Thoracic aorta (tissue), 2 donors: Measurements from ENCODE around the gene SDR42E2. TPM values are rescaled to one million over a fixed set of nuclear protein-coding genes. Genes with fewer than 3 reads are reported as not detected.
A peak's percentile ranks its signal among the peaks of the same experiment; 100 is the strongest.

Experiments
- ATAC-seq: fragments of 150-250 bp; one replicate; pipeline ENCODE4 v1.8.0; 2017; ENCODE audit warnings: low read depth; ENCODE audit not compliant: insufficient number of reproducible peaks, low FRiP score
- DNase-seq: peaks from one replicate; pipeline ENCODE4 v3.0.0-alpha.2; 2020; ENCODE audit warnings: low spot score
- H3K27ac ChIP-seq, 2 donors: fragments of 200-600 bp; sonication (generic); 1 replicate in 1 of 2; 2 replicates in 1 of 2; pipeline ENCODE4 v1.5.1; 2016; ENCODE audit warnings: mild to moderate bottlenecking in 2 of 2, moderate library complexity in 2 of 2
- H3K27me3 ChIP-seq: fragments of 200-600 bp; sonication (generic); replicated peaks from 2 replicates; pipeline ENCODE4 v1.6.0; 2016; ENCODE audit warnings: mild to moderate bottlenecking; ENCODE audit not compliant: insufficient read depth
- H3K36me3 ChIP-seq: fragments of 200-600 bp; sonication (generic); one replicate; pipeline ENCODE4 v1.5.1; 2016
- H3K4me1 ChIP-seq, 2 donors: fragments of 200-600 bp; sonication (generic); 1 replicate in 1 of 2; 2 replicates in 1 of 2; pipeline versions ENCODE4 v1.5.1 to v1.6.0; 2016; ENCODE audit warnings: low read depth in 2 of 2, mild to moderate bottlenecking in 1 of 2; ENCODE audit not compliant: control insufficient read depth in 1 of 2
- H3K4me3 ChIP-seq: fragments of 200-600 bp; sonication (generic); 2 replicates; pipeline ENCODE4 v1.5.1; 2016; ENCODE audit warnings: mild to moderate bottlenecking
- H3K9me3 ChIP-seq: fragments of 200-600 bp; sonication (generic); 2 replicates; pipeline ENCODE4 v1.5.1; 2016
- total RNA-seq, 2 donors: library from RNA; depleted of rRNA; stranded (reverse); fragments of >200 nt; gene quantifications; one replicate each; pipeline versions ENCODE4 v1.1.0 to v1.2.3, GENCODE V29; 2016
- TF ChIP-seq, protein P1 (sequence below): fragments of 200-600 bp; sonication (generic); IDR thresholded peaks from one replicate; pipeline ENCODE4 v1.5.1; 2019; ENCODE audit warnings: antibody characterized with exemption

The SDR42E2 gene
- not detected for total RNA-seq

DNA sequence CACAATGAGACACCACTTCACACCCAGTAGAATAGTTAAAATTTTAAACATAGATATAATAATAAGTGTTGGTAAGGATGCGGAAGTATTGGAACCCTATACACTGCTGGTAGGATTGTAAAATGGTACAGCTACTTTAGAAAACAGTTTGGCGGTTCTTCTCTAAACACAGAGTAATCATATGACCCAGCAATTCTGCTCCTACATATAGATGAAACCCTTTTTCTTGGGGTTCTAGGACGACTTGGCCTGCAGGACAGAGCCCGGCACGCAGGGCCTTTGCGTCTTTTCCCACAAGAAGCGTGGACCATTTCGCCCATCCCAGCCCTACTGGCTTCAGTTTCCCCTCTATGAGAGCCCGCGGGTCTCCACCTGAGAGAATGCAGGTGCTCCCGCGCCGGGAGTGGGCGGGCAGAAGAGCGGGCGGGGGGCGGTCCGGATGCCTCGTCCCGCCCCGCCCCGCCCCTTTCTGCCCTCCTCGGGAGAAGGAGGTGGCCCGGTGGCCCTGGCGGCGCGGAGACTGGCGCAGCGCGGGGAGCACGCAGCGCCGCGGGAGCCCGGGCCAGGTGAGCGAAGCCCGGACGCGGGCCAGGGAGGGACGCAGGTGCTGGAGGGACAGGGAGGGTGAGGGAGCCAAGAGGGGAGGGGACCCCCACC lies at the start of gene SDR42E2:
Gene SDR42E2, plus strand, starts transcription at position 508 of the 657 bp plus-strand sequence. CDS start 3,077 bp downstream, outside the sequence.
- Histone ChIP-seq H3K27ac (no peak within 1 kb of the TSS), H3K36me3 (no peaks in the 10 kb centered on the region), H3K9me3 (no peaks in the 10 kb centered on the region), H3K4me3 (peak within 1 kb of the TSS; percentile 38), H3K27me3 (no peaks in the 10 kb centered on the region), H3K4me1 (no peaks in the 10 kb centered on the region)
- DNase-seq (no peak), ATAC-seq (no peak)
- TF ChIP-seq, protein P1, sequence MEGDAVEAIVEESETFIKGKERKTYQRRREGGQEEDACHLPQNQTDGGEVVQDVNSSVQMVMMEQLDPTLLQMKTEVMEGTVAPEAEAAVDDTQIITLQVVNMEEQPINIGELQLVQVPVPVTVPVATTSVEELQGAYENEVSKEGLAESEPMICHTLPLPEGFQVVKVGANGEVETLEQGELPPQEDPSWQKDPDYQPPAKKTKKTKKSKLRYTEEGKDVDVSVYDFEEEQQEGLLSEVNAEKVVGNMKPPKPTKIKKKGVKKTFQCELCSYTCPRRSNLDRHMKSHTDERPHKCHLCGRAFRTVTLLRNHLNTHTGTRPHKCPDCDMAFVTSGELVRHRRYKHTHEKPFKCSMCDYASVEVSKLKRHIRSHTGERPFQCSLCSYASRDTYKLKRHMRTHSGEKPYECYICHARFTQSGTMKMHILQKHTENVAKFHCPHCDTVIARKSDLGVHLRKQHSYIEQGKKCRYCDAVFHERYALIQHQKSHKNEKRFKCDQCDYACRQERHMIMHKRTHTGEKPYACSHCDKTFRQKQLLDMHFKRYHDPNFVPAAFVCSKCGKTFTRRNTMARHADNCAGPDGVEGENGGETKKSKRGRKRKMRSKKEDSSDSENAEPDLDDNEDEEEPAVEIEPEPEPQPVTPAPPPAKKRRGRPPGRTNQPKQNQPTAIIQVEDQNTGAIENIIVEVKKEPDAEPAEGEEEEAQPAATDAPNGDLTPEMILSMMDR = no peak

DNA sequence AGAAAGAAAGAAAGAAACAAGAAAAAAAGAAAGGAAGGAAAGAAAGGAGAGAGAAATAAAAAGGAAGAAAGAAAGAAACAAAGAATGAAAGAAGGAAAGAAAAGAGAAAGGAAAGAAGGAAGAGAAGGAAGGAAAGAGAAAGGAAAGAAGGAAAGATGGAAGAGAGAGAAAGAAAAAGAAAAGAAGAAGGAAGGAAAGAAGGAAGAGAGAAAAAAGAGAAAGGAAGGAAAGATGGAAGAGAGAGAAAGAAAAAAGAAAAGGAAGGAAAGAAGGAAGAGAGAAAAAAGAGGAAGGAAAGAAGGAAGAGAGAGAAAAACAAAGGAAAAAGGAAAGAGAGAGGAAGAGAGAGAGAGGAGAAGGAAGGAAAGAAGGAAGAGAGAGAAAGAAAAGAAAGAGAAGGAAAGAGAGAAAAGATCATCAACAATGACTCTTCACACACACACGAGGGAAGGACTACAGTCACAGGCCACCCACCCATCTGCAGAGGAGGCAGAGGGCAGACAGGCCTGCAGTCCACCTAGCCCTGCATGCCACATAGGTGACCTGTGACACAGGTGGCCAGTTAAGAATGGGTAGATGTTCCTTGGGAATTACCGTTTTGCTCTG lies 46.1 kb upstream of the SDR42E2 start:
- ATAC-seq = no peak

DNA sequence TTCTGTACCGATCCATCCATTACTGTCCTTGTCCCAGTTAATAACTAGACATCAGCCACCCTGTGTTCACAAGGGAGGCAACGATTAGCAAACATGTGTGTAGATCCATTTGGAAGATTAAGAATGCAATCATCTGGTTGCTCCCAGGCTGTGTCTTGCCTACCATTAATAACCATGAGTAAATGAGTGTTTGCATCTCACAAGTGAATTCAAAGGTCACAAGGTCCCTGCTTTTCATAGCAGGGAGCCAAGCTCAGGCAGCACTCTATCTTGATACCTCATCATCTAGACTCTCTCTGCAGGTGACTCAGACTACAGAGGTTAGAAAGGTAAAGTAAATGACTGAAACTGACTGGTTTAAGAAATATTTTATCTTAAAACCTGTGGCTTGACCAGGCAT lies 44.7 kb upstream of the SDR42E2 start:
- Histone ChIP-seq H3K9me3 (no peaks in the 10 kb centered on the region), H3K4me3 (no peak overlapping the region), H3K36me3 (no peaks in the 10 kb centered on the region), H3K27ac (no peak overlapping the region), H3K27me3 (no peaks in the 10 kb centered on the region), H3K4me1 (no peaks in the 10 kb centered on the region)
- TF ChIP-seq, protein P1 = no peak
- ATAC-seq (no peak), DNase-seq (no peak)

More for the DNA sequence above, 46.1 kb upstream of the SDR42E2 start:
- H3K9me3 ChIP-seq = no peaks in the 10 kb centered on the region
- no peak overlapping the region for H3K27ac ChIP-seq
- no peaks in the 10 kb centered on the region for H3K4me1 ChIP-seq
- TF ChIP-seq, protein P1 = no peak
- DNase-seq = no peak
- no peaks in the 10 kb centered on the region for H3K36me3 ChIP-seq
- no peak overlapping the region for H3K4me3 ChIP-seq
- H3K27me3 ChIP-seq = no peaks in the 10 kb centered on the region

DNA sequence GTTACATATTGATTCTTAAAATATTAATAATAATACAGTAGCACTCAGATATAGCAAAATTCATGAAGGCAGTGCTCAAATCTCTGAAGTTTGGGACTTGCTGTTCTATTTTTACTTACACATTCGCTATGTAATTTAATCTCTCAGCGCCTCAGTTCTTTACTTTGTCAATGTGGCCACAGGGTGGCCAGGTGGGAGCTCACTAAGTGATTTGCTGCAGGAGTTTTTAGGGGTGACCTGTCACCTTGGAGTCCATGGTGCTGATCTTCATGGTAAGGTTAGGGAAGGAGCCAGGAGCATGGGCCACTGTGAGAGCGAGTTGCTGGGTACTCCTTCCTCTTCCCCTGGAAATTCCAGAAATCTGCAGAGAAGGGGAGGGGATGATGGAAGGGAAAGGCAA lies 41.9 kb upstream of the SDR42E2 start:
- TF ChIP-seq, protein P1 = no peak
- H3K27ac ChIP-seq = no peak overlapping the region
- H3K4me1 ChIP-seq = no peaks in the 10 kb centered on the region
- H3K4me3 ChIP-seq = no peak overlapping the region
- H3K36me3 ChIP-seq = no peaks in the 10 kb centered on the region
- H3K9me3 ChIP-seq = no peaks in the 10 kb centered on the region
- no peak for DNase-seq
- ATAC-seq = no peak
- no peaks in the 10 kb centered on the region for H3K27me3 ChIP-seq

DNA sequence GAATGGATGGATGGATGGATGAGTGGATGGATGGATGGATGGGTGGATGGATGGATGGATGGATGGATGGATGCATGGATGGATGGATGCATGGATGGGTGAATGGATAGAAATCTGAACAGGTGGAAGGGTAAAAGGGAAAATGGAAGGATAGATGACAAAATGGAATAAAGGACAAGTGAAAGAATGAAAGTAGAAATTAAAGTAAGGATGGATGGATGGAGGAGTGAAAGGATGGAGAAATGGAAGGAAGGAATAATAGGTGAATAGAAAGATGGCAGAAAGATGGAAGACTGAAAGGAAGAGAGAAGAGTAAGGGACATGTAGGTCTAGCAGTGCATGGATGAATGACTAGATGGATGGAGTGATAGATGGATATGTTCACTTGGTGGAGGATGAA lies 40.1 kb upstream of the SDR42E2 start:
- Histone ChIP-seq H3K27ac (no peak overlapping the region), H3K9me3 (no peaks in the 10 kb centered on the region), H3K4me3 (no peak overlapping the region), H3K36me3 (no peaks in the 10 kb centered on the region), H3K27me3 (no peaks in the 10 kb centered on the region), H3K4me1 (peaks cover 0 to 7% of the 10 kb centered on the region in 2 donors)
- DNase-seq (no peak), ATAC-seq (no peak)
- TF ChIP-seq, protein P1 = no peak
